HepG2 (cell line): ENCODE results near the gene DOCK4.

Source experiments
- ESRRA ChIP-seq: sonication (generic); formaldehyde crosslinking; IDR thresholded peaks from 2 replicates; pipeline ENCODE4 v1.5.1; 2020; ENCODE audit warnings: mild to moderate bottlenecking, low read depth, missing genetic modification reagents
- FIP1L1 ChIP-seq: fragments of 200-400 bp; formaldehyde crosslinking; IDR thresholded peaks from 2 replicates; pipeline ENCODE4 v1.6.1; 2018; ENCODE audit warnings: low read depth, mild to moderate bottlenecking, low read length, moderate library complexity, borderline replicate concordance; ENCODE audit not compliant: insufficient read depth
- ZNF558 ChIP-seq: sonication (generic); formaldehyde crosslinking; IDR thresholded peaks from 2 replicates; pipeline ENCODE4 v1.9.0; 2022; ENCODE audit warnings: mild to moderate bottlenecking, missing genetic modification reagents, borderline replicate concordance

GRCh38 chr7:112050250-112050881 is 155.8 kb downstream of the DOCK4 start:
- TF ChIP-seq ESRRA (CRISPR knock-in tag), result no peak
- no peak for TF ChIP-seq ZNF558 (CRISPR knock-in tag)
- no peak for TF ChIP-seq FIP1L1
